Left kidney (tissue), 8 donors: ENCODE results near the gene AHR. TPM values are rescaled to one million over a fixed set of nuclear protein-coding genes. Genes with fewer than 3 reads are reported as not detected.

ENCODE experiments used
- DNase-seq: peaks from one replicate; pipeline ENCODE4 v3.0.0-alpha.2; 2013
- long read RNA-seq, 8 donors: transcript quantifications; one replicate each; lab custom pipeline, GENCODE V29; 2026
- polyA plus RNA-seq: library from polyadenylated mRNA; unstranded; fragments of 120-200 nt; gene quantifications from one replicate; pipeline ENCODE4 v1.2.1, GENCODE V29; 2013; ENCODE audit not compliant: insufficient read length

Gene AHR
- polyA plus RNA-seq: 36.6 TPM
- long read RNA-seq, donor 1, partial matches to known transcripts: 6 of 6 reads
- long read RNA-seq, donor 1, other reads (novel, unspliced or antisense): 0 of 6 reads
- long read RNA-seq, donor 2: 0 reads
- long read RNA-seq, donor 3, full-length matches to known transcripts: 1 of 1 reads
- long read RNA-seq, donor 3, partial matches to known transcripts: 0 of 1 reads
- long read RNA-seq, donor 3, other reads (novel, unspliced or antisense): 0 of 1 reads
- long read RNA-seq, donor 4: 0 reads
- long read RNA-seq, donor 5: 0 reads
- long read RNA-seq, donor 6: 0 reads
- long read RNA-seq, donor 7, partial matches to known transcripts: 5 of 5 reads
- long read RNA-seq, donor 7, other reads (novel, unspliced or antisense): 0 of 5 reads
- long read RNA-seq, donor 8: 0 reads

DNA sequence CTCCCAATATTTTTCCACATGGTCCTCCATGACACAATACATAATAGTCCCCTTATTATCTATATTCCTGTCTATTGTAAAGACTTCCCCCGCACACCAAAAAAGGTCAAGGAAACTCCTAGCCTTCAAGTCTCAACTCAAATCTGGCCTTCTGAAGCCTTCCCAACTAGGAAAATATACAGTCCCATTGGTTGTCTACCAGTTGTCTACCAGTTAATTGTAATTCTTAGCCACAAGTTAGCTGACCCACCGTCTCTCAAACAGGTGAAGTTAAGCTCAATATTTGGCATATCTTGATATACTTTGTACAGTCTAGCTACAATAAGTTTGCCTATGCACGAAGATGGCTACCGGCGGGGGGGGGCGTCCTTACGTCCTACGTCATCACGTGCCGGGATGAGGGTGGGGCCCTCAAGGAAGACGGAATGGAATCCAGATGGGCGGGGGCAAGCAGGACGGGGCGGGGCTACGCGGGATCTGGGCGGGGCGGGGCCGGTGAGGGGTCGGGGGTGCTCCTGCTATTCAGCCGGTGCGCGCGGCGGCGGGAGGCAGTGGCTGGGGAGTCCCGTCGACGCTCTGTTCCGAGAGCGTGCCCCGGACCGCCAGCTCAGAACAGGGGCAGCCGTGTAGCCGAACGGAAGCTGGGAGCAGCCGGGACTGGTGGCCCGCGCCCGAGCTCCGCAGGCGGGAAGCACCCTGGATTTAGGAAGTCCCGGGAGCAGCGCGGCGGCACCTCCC, at the start of gene AHR:
Gene AHR (plus strand): TSS at position 551 of the 738 bp plus-strand sequence. CDS start 613 bp downstream, outside the sequence.
- DNase-seq: peak; percentile 70

DNA sequence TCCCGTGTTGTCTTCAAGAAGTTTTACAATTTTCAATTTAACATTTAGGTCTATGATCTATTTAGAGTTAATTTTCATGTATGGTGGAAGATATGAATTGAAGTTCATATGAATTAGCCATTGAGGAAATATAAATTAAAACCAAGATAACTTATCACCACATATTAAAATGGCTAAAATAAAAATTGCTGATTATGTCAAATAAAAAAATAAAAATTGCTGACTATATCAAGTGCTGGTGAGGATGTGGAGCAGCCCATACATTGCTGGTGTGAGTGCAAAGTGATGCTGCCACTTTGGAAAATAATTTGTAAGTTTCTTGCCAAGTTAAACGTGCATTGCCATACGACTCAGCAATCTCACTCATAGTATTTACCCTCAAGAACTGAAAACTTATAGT, 44.6 kb upstream of the AHR start:
- no peak for DNase-seq

GRCh38 chr7:17255926-17256325, 42.5 kb upstream of the AHR start:
- DNase-seq: no peak

DNA sequence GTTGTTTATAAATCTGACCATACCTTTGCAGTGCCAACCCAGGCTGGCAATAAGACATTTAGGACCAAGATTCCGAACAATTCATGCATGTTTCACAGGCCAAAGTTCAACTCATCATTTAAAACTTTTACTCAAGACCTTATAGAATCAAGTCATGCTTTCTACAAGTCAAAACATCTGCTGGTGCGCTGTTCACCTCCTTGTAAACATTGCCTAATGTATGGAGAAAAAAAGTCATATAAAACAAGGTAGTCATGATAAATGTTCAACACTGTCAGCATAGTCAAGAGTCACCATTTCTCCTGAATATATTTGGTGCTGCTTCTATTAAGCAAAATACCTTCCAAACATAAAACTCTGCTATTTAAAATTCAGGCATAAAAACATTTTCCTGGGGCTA, 42.1 kb upstream of the AHR start:
- no peak for DNase-seq

GRCh38 chr7:17266565-17266964, 31.9 kb upstream of the AHR start:
- DNase-seq: no peak

DNA sequence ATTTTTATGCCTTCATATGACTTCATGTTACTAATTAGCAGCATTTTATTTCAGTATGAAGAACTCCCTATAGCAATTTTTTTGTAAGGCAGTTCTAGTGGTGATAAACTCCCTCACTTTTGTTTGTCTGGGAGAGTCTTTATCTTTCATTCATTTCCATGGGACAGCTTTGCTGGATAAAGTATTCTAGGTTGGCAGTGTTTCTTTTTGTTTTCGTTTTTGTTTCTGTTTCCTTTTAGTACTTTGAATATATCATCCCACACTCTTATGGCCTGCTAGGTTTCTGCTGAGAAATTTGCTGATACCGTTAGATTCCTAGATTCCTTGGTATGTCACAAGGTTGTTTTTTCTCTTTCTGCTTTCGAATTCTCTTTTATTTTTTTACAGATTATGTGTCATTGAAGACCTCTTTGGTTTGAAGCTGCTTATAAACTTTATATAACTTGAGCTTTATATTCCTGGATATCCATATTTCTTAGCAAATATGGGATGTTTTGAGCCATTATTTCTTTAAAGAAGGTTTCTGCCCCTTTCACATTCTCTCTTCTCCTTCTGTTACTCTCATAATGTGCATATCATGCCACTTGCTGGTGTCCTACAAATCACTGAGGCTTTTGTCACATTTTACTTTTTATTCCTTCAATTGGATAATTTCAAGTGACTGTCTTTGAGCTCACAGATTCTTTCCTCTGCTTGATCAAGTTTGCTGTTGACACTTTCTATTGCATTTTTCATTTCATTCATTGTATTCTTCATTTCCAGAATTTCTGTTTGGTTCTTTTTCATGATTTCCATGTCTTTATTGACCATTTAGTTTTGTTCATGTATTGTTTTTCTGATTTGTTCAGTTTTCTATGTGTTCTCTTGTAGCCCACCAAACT, 28.9 kb upstream of the AHR start:
- no peak for DNase-seq

DNA sequence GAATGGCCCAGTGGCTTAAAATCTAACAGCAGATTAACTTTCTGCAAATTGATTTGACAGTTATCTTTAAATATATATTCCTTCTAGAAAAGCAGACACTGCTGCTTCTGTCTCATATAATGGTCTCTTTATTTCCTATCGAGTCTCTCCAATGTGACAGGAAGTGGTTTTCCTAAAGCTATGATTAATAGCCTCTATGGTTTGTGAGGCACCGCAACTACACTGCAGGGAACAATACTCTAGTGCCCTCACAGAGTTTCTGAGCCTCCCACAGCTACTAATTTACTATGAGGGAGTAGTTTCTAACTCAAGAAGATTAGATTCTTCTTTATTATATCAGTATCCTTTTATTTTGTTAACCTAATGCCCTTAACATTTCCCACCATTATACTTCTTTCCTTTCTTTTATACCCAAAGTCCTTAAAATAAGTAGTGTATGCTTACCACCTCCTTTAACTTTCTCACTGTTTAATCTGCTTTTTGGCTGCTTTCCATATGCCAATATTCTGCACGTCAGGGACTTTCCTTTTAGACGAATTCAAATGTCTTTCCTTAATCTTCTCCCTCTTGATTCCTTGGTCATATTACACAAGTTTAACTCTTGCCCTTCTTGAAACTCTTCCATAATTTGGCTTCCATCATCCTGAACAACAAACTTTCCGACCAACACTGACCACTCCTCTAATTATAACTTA, 23.8 kb upstream of the AHR start:
- DNase-seq: no peak

GRCh38 chr7:17275749-17276671, 22.4 kb upstream of the AHR start:
- no peak for DNase-seq

GRCh38 chr7:17279061-17279460, 19.4 kb upstream of the AHR start:
- no peak for DNase-seq

DNA sequence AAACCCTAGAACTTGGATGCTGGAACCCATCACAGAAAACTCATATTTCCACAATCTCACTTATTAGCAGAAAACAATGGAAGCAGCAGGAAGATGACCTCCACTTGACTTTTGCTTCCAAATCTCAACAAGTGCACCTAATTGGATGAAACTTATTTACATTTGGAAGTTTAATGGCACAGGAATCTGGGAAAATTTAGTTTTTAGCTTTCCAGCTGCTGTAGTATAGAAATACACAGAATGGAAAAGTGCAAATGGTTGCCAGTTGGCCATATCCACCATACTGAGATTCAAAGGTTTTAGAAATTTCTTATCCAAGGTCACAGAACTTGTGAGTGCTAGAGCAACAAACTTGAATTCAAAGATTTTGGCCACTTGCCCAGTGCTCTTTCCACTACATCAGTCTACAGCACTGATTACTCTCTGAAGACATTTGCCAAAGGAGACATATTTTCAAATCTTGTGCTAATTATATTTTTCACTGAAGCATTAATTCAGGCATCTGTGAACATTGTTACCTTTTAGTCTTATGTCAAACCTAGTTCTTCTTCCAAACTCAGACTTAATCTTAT, 9.3 kb upstream of the AHR start:
- DNase-seq: no peak

DNA sequence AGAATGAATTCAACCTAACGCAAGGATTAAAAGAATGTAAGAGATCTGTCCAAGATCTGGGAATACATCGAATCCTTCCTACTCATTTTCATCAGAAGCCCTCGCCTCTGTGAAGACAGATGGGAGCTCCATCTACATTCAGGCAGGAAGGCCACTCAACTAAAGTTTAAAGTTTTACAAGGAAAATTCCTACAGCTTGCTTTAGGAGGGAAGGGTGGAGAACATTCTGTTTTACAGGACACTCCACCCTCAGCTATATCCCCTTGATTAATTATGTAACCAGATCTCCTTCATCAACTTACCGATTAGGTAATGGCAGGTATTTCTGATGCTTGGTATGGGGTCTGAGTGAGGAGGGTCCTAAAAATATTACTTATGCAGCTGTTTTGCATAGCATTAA, 5.6 kb upstream of the AHR start:
- no peak for DNase-seq

DNA sequence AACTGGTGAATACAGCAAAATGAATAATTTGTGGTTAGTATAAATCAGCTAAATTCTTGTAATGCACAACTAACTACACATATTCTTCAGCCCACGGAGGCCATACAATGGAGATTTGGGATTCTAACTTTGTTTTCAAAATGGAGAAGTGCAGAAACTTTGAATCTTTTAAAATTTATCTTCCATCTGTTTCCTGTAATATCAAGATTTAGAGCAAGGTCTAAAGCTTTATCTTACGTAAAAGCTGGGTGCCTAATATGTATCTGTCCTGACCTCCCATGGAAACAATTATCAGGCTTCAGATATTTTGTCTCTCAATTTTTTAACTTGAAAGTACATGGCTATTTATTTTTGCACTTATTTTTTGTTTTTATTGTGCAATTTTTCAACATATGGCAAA, 5.0 kb upstream of the AHR start:
- DNase-seq: no peak

DNA sequence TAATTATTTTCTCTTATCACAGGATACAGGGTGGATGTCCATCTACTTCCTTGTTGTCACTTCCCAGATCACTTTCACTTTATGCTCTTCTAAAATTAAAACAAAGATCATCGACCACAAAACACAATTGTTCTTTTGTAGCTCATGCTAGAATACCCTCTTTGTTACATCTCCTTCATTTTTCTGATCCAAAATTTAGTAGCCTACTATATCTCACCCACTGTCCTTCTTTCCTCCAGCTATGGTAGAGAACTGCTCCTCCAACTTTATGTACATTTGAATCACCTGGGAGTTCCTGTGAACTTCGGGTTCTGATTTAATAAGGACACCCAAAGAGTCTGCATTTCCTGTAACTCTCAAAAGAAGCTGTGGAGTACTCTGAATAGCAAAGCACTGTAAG, 1.2 kb upstream of the AHR start:
- DNase-seq: no peak

DNA sequence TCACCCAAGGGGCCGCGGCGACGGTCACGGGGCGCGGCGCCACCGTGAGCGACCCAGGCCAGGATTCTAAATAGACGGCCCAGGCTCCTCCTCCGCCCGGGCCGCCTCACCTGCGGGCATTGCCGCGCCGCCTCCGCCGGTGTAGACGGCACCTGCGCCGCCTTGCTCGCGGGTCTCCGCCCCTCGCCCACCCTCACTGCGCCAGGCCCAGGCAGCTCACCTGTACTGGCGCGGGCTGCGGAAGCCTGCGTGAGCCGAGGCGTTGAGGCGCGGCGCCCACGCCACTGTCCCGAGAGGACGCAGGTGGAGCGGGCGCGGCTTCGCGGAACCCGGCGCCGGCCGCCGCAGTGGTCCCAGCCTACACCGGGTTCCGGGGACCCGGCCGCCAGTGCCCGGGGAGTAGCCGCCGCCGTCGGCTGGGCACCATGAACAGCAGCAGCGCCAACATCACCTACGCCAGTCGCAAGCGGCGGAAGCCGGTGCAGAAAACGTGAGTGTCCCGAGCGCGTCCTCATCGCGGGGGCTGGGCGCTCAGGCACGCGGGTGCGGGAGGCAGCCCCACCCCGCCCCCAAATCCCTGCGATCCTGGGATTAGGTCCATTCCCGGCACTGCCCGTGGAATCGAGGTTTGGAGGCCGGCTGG, 509 bp downstream of the AHR start:
- DNase-seq: no peak

GRCh38 chr7:17299483-17299991, 1.1 kb downstream of the AHR start:
- DNase-seq: peak; percentile 34

DNA sequence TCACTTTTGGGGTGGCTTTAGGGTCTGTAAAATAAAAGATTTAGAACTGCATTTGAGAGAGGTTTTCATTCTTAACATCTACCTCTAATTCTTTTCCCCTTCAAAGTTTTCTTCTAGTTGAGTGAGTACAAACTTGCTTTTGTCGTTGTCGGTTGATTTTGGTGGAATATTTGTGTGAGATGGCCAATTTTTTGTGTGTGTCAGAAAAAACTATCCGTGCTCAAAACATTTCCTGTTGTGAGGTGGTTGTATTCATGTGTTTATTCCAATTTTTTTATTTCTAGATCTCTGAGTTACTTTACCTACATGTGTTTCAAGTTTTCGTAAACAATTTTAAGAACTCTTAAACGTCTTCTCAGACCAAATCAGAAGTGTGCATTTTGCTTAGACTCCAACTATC, 1.6 kb downstream of the AHR start:
- DNase-seq: no peak

DNA sequence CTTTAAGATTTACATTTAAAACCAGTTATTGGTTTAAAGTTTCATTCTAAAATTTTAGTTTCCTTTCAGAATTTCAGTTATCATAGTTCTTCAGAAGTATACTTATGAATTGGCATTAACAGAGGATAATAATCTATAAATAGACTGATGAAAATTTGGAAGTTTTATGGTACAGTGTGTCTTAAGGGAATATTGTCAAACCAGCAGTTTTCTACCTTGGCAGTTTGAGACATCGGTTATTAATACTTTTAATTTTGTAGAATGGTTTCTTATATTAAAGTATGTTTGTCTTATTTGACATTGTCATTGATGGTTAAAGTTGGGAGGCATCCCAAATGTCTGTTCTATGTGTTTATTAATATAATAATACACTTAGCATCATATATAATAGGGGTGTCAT, 2.0 kb downstream of the AHR start:
- no peak for DNase-seq

DNA sequence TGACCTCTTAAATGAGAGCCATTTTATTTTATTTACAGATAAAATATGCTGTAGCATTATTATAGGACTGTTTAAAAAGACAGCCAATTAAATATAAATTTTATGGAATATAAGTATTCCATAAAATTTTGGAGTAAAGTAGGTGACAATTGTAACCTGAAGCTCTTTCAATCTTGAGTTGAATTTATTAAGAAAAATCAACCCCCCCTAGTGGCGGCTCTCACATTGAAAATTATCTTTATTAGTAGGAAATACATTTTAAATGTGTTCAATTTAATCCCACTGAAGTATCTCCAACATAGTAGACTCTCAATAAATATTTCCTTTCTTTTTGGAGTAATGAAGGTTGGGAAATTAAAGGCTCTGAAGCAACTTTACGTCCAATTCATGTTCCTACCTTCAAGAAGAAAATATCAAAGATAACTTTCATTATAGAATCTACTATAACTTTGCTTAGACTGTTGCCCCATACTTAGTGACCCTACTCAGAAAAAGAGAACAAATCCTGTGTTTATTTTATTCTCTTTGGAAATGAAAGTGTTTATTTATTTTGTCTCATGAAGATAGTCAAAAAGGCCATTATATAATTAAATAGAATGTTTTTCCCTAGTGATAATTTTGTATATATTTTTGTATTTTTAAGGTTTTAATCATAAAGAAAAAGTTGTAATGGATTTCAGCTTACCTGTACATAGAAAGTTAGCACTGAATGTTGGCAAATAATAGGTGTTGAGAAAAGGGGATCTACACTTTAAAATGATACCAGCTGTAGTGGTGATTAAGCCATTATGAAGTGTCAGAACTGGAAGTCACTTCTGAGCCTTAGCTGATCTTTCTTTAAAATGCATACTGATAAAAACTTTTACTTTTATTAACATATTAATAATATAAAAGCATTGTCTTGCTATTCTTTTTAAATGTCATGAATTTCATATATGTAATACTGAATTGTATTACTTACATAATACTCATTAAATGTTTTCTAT, 3.3 kb downstream of the AHR start:
- no peak for DNase-seq
